Measurements from ENCODE around the gene MOSPD2.

Gene MOSPD2

DNA sequence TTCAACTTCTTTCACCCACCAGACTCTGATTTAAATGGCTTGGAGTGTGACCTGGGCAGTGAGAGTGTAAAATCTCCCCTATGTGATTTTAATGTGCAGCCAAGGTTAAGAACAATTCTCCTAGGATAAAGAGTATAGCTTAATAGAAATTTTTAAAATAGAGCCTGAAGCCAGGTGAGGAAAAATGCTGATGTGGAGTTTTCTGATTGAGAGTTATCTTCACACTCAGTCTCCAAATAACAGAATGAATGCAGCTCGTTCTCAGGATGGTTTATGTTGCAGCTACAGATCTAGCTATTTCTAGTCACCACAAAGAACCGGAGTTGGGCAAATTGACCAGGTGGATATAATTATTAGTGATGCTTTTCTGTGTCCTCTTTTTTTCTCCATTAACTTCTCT is 70.7 kb downstream of the MOSPD2 start:
- TF ChIP-seq, protein P1, sequence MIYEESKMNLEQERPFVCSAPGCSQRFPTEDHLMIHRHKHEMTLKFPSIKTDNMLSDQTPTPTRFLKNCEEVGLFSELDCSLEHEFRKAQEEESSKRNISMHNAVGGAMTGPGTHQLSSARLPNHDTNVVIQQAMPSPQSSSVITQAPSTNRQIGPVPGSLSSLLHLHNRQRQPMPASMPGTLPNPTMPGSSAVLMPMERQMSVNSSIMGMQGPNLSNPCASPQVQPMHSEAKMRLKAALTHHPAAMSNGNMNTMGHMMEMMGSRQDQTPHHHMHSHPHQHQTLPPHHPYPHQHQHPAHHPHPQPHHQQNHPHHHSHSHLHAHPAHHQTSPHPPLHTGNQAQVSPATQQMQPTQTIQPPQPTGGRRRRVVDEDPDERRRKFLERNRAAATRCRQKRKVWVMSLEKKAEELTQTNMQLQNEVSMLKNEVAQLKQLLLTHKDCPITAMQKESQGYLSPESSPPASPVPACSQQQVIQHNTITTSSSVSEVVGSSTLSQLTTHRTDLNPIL (CRISPR knock-in tag; IDR thresholded peaks at IDR 0.05; ENCODE audit: low read depth), result no peak
- TF ChIP-seq, protein P2, sequence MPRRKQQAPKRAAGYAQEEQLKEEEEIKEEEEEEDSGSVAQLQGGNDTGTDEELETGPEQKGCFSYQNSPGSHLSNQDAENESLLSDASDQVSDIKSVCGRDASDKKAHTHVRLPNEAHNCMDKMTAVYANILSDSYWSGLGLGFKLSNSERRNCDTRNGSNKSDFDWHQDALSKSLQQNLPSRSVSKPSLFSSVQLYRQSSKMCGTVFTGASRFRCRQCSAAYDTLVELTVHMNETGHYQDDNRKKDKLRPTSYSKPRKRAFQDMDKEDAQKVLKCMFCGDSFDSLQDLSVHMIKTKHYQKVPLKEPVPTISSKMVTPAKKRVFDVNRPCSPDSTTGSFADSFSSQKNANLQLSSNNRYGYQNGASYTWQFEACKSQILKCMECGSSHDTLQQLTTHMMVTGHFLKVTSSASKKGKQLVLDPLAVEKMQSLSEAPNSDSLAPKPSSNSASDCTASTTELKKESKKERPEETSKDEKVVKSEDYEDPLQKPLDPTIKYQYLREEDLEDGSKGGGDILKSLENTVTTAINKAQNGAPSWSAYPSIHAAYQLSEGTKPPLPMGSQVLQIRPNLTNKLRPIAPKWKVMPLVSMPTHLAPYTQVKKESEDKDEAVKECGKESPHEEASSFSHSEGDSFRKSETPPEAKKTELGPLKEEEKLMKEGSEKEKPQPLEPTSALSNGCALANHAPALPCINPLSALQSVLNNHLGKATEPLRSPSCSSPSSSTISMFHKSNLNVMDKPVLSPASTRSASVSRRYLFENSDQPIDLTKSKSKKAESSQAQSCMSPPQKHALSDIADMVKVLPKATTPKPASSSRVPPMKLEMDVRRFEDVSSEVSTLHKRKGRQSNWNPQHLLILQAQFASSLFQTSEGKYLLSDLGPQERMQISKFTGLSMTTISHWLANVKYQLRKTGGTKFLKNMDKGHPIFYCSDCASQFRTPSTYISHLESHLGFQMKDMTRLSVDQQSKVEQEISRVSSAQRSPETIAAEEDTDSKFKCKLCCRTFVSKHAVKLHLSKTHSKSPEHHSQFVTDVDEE (CRISPR knock-in tag; IDR thresholded peaks at IDR 0.05), result no peak
- TF ChIP-seq ZFP30 (CRISPR knock-in tag; IDR thresholded peaks at IDR 0.05) (no peak), ZNF565 (CRISPR knock-in tag; conservative IDR thresholded peaks at IDR 0.05; ENCODE audit: low read depth) (no peak), RARB (CRISPR knock-in tag; IDR thresholded peaks at IDR 0.05) (no peak)
- TF ChIP-seq, protein P3, sequence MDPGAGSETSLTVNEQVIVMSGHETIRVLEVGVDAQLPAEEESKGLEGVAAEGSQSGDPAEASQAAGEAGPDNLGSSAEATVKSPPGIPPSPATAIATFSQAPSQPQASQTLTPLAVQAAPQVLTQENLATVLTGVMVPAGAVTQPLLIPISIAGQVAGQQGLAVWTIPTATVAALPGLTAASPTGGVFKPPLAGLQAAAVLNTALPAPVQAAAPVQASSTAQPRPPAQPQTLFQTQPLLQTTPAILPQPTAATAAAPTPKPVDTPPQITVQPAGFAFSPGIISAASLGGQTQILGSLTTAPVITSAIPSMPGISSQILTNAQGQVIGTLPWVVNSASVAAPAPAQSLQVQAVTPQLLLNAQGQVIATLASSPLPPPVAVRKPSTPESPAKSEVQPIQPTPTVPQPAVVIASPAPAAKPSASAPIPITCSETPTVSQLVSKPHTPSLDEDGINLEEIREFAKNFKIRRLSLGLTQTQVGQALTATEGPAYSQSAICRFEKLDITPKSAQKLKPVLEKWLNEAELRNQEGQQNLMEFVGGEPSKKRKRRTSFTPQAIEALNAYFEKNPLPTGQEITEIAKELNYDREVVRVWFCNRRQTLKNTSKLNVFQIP (CRISPR knock-in tag; IDR thresholded peaks at IDR 0.05; ENCODE audit: borderline replicate concordance, low read depth), result no peak
- ATAC-seq, result no peak

DNA sequence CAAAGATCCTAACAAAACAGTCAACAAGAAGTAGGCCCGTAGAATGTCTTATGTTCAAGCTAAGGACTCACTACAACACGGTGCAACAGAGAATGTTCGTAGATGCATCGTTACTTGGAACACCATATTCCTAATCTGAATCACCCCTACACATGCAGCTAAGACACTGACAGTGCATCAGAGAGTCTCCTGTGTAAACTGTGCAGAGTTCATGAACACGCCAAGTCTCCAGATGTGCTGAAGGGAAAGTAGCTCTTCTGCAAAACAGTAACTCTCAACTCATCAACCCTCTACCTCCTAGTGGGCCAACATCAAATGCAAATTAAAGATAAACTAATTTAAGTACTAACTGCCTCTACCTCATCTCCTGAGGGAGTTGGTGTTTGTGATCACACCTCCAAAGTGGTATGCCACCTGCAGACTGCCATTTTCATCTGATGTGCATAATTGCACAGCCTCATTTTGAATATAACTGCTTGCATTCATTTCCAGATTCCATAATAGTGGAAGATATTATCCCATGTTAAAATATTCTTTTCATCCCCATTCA is 73.5 kb downstream of the MOSPD2 start:
- no peak for ATAC-seq
- TF ChIP-seq ESRRG (CRISPR knock-in tag; IDR thresholded peaks at IDR 0.05) (no peak), TCF4 (CRISPR knock-in tag; IDR thresholded peaks at IDR 0.05; ENCODE audit: borderline replicate concordance) (no peak), PPARA (CRISPR knock-in tag; IDR thresholded peaks at IDR 0.05; ENCODE audit: borderline replicate concordance) (no peak), ARNTL (CRISPR knock-in tag; IDR thresholded peaks at IDR 0.05; ENCODE audit: borderline replicate concordance, low read depth) (no peak), ZC3H10 (CRISPR knock-in tag; IDR thresholded peaks at IDR 0.05) (no peak), SNAI2 (CRISPR knock-in tag; IDR thresholded peaks at IDR 0.05) (no peak), TOX (CRISPR knock-in tag; IDR thresholded peaks at IDR 0.05; ENCODE audit: borderline replicate concordance) (no peak), ZNF565 (CRISPR knock-in tag; conservative IDR thresholded peaks at IDR 0.05; ENCODE audit: low read depth) (no peak)
- TF ChIP-seq, protein P4, sequence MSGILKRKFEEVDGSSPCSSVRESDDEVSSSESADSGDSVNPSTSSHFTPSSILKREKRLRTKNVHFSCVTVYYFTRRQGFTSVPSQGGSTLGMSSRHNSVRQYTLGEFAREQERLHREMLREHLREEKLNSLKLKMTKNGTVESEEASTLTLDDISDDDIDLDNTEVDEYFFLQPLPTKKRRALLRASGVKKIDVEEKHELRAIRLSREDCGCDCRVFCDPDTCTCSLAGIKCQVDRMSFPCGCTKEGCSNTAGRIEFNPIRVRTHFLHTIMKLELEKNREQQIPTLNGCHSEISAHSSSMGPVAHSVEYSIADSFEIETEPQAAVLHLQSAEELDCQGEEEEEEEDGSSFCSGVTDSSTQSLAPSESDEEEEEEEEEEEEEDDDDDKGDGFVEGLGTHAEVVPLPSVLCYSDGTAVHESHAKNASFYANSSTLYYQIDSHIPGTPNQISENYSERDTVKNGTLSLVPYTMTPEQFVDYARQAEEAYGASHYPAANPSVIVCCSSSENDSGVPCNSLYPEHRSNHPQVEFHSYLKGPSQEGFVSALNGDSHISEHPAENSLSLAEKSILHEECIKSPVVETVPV (CRISPR knock-in tag; IDR thresholded peaks at IDR 0.05), result no peak
- TF ChIP-seq, protein P5, sequence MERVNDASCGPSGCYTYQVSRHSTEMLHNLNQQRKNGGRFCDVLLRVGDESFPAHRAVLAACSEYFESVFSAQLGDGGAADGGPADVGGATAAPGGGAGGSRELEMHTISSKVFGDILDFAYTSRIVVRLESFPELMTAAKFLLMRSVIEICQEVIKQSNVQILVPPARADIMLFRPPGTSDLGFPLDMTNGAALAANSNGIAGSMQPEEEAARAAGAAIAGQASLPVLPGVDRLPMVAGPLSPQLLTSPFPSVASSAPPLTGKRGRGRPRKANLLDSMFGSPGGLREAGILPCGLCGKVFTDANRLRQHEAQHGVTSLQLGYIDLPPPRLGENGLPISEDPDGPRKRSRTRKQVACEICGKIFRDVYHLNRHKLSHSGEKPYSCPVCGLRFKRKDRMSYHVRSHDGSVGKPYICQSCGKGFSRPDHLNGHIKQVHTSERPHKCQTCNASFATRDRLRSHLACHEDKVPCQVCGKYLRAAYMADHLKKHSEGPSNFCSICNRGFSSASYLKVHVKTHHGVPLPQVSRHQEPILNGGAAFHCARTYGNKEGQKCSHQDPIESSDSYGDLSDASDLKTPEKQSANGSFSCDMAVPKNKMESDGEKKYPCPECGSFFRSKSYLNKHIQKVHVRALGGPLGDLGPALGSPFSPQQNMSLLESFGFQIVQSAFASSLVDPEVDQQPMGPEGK (CRISPR knock-in tag; IDR thresholded peaks at IDR 0.05; ENCODE audit: borderline replicate concordance), result no peak

DNA sequence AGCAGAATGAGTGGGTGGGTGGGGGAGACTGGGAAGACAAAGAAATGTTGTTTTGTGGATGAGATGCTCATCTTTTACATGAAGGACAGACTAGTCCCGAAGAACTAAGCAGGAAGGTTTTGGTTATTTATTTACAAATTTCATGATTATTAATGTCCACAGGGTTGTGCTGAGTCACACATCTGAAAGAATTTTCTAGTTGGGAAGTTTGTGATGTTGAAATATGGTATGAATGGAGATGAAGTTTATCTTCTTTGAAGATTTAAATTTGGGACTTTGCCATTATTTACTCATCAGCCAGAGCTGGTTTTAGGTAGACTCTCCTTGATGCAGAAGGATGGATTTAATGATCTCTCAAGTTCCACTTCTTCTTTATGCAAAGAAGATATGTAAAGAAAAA is 75.5 kb downstream of the MOSPD2 start:
- no peak for ATAC-seq
- TF ChIP-seq ZNF565 (CRISPR knock-in tag; conservative IDR thresholded peaks at IDR 0.05; ENCODE audit: low read depth), result no peak

DNA sequence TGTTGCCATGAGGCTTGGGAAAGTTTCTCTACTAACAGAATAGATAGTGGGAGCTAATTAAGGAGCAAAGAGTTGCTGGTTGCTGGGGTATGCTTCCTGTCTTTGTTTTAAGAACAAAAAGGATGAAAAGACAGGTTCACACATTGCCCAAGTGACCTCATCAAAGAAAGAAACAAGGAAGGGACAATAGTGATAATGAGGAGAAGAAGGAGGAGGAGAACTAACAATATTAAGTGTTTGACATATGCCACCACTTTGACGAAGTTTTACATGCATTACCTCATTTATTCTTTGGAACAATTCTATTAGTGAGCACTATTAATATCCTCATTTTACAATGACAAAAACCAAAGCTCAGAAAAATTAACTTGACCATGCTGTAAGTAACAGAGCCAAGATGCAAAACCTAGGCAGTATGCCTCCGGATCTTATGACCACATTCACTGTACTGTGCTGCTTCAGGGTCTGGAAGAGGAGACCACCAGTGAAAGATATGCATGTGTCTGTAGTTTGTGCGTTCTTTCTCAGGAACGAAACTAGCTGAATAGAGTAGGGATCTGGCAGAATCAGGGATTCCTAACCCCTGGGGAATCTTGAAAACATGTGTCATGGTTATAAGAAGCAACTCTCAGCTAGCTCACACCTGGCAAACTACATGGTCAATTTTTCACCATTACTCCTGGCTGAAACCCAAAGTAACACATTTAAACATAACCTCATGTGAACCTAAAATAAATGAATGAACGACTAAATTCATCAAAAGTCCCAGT is 83.8 kb downstream of the MOSPD2 start:
- ATAC-seq, result no peak
- TF ChIP-seq, protein P5 (CRISPR knock-in tag; IDR thresholded peaks at IDR 0.05; ENCODE audit: borderline replicate concordance), result no peak
- TF ChIP-seq ZNF70 (CRISPR knock-in tag; IDR thresholded peaks at IDR 0.05), result no peak
- no peak for TF ChIP-seq TOX (CRISPR knock-in tag; IDR thresholded peaks at IDR 0.05; ENCODE audit: borderline replicate concordance)
- TF ChIP-seq GLIS3 (CRISPR knock-in tag; IDR thresholded peaks at IDR 0.05), result no peak
